Esophagus muscularis mucosa (tissue), 4 donors: Measurements from ENCODE around the gene EAF1. TPM values are rescaled to one million over a fixed set of nuclear protein-coding genes. Genes with fewer than 3 reads are reported as not detected.

Source experiments
- DNase-seq: peaks from one replicate; pipeline ENCODE4 v3.0.0-alpha.2; 2017; ENCODE audit errors: extremely low spot score
- H3K27ac ChIP-seq, 4 donors: fragments of 200-600 bp; sonication (generic); replicated peaks in 1 of 4; 1 replicate in 3 of 4; 2 replicates in 1 of 4; pipeline ENCODE4 v1.5.1; 2016 to 2019; ENCODE audit warnings: mild to moderate bottlenecking in 1 of 4
- H3K27me3 ChIP-seq, 4 donors: fragments of 200-600 bp; sonication (generic); one replicate each; pipeline versions ENCODE4 v1.5.1 to v1.6.0; 2016 to 2019
- H3K36me3 ChIP-seq, 4 donors: fragments of 200-600 bp; sonication (generic); one replicate each; pipeline ENCODE4 v1.5.1; 2016 to 2019
- H3K4me1 ChIP-seq, 4 donors: fragments of 200-600 bp; sonication (generic); one replicate each; pipeline ENCODE4 v1.5.1; 2016 to 2019
- H3K4me3 ChIP-seq, 4 donors: fragments of 200-600 bp; sonication (generic); 1 replicate in 2 of 4; 2 replicates in 2 of 4; pipeline ENCODE4 v1.5.1; 2016 to 2019; ENCODE audit warnings: mild to moderate bottlenecking in 4 of 4, moderate library complexity in 1 of 4
- H3K9me3 ChIP-seq, 4 donors: fragments of 200-600 bp; sonication (generic); 1 replicate in 3 of 4; 2 replicates in 1 of 4; pipeline ENCODE4 v1.5.1; 2016 to 2019
- EP300 ChIP-seq: sonication (generic); formaldehyde crosslinking; IDR thresholded peaks from one replicate; pipeline ENCODE4 v1.6.1; 2017; ENCODE audit warnings: antibody characterized with exemption
- POLR2A ChIP-seq: fragments of 450-650 bp; IDR thresholded peaks from one replicate; pipeline ENCODE4 v1.6.1; 2017; ENCODE audit warnings: antibody characterized with exemption, moderate library complexity, mild to moderate bottlenecking, low read depth
- POLR2AphosphoS5 ChIP-seq, 2 donors: sonication (generic); formaldehyde crosslinking; IDR thresholded peaks; one replicate each; pipeline ENCODE4 v1.6.1; 2017; ENCODE audit warnings: antibody characterized with exemption in 2 of 2
- WGBS: methylation state at CpG from one replicate; pipeline ENCODE4 v1.1.5; 2018; 5-methylcytosine and 5-hydroxymethylcytosine counted together
- intact Hi-C: fragments of 100-400 bp; cut with DNase I; formaldehyde crosslinking; loops from one replicate; pipeline ENCODE4 v1.15.1; 2023
- total RNA-seq, 4 donors: library from RNA; depleted of rRNA; stranded (reverse); fragments of >200 nt; gene quantifications; one replicate each; pipeline versions ENCODE4 v1.1.0 to v1.2.1, GENCODE V29; 2016
- TF ChIP-seq, protein P1 (sequence below), 3 experiments: fragments of 200-600 bp in 2 of 3; fragments of 450-650 bp in 1 of 3; sonication (generic) in 2 of 3; IDR thresholded peaks; one replicate each; pipeline ENCODE4 v1.5.1; 2017 to 2019; ENCODE audit warnings: antibody characterized with exemption in 3 of 3, mild to moderate bottlenecking in 2 of 3, moderate library complexity in 1 of 3

EAF1 gene
- total RNA-seq, 4 donors from 2014 or later, result 12.0 to 21.7 (median 15.4) TPM

DNA sequence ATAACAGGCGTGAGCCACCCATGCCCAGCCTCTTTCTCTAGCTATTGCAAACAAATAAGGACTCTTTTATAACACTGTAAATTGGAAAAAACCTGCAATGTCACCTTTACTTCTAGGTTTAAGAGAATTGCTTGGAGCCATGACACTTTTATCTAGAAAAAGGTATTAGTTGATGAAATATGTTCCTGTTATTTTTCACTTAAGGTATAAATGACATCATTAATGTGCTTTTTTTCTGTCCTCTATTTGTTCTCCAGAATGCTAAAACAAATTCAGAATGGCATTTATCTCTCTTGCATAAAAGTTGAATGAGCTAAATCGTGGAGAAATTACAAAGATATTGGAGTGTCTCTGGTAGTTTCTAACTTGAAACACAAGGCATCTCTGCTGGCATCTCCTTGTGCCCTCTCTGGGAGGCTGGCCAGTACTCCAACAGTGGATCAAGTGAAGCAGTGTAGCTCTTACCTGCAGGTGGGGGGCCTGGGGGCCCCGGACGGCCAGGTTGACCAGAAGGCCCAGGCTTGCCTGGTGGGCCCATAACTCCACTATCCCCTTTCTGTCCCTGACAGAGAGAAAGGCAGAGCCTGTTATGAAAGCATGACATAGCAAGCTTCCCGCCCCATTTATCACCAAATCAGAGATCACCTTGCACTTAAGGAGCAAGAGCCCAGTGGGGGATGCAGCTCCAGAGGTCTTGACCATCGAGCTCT, 38.6 kb downstream of the EAF1 start:
- no peaks in the 10 kb centered on the region for H3K27me3 ChIP-seq
- WGBS, result 82% methylated on average over 5 of the region's 6 CpGs
- H3K9me3 ChIP-seq, result no peaks in the 10 kb centered on the region
- TF ChIP-seq POLR2AphosphoS5 (IDR thresholded peaks at IDR 0.05) (no peak), POLR2A (no peak), EP300 (no peak)
- TF ChIP-seq, protein P1, sequence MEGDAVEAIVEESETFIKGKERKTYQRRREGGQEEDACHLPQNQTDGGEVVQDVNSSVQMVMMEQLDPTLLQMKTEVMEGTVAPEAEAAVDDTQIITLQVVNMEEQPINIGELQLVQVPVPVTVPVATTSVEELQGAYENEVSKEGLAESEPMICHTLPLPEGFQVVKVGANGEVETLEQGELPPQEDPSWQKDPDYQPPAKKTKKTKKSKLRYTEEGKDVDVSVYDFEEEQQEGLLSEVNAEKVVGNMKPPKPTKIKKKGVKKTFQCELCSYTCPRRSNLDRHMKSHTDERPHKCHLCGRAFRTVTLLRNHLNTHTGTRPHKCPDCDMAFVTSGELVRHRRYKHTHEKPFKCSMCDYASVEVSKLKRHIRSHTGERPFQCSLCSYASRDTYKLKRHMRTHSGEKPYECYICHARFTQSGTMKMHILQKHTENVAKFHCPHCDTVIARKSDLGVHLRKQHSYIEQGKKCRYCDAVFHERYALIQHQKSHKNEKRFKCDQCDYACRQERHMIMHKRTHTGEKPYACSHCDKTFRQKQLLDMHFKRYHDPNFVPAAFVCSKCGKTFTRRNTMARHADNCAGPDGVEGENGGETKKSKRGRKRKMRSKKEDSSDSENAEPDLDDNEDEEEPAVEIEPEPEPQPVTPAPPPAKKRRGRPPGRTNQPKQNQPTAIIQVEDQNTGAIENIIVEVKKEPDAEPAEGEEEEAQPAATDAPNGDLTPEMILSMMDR (IDR thresholded peaks at IDR 0.05), result no peak
- intact Hi-C loops, result no loop called here
- H3K4me1 ChIP-seq, result no peaks in the 10 kb centered on the region
- no peak overlapping the region for H3K4me3 ChIP-seq
- DNase-seq, result no peak
- peaks cover 0 to 9% (median 3%) of the 10 kb centered on the region in 4 donors for H3K36me3 ChIP-seq
- H3K27ac ChIP-seq, result no peak overlapping the region

DNA sequence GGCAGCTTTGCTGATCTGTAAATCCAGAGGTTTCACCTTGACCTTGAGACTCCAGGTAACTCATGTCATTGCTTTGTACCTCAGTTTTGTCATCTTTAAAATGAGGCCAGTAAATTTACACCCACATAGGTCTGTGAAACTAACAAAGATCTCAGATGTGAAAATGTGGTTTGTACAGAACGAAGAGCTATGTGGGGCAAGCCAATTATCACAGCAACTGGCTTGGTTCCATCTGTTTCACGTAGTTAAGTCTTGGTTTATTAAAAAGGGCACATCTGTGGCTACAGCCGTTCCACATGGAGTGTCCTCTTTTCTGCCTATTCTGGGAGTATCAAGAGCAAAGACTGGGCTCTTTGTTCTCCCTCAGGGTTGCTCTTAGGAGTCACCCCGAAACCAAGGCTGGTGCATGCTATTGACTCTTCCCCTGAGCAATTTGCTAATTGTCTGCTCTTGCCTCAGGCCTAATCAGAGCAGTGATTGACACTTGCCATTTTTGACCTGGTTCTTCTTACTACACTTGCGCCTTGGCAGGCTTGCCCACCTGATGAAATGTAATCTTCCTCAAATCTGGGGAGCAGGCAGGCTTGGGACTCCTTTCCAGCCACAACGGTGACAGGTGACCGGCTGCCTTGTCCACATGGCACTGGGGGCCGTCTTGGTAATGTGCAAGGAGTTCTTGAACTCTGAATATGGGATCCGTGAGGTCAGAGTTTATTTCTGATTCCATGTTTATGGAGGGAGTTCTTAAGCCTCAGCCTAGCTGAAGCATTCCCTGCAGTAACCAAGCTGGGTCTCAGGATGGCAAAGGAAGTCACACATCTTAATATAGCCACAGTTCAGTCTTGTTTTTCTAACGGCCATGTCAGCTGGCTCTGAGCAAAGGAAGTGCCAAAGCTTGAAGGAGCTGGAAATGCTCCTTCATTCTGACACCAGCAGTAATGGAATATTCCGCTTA, 40.1 kb downstream of the EAF1 start:
- H3K4me1 ChIP-seq, result no peaks in the 10 kb centered on the region
- no peak overlapping the region for H3K4me3 ChIP-seq
- peaks cover 0 to 9% (median 3%) of the 10 kb centered on the region in 4 donors for H3K36me3 ChIP-seq
- no peak for DNase-seq
- no peak overlapping the region for H3K27ac ChIP-seq
- intact Hi-C loops, result no loop called here
- H3K9me3 ChIP-seq, result no peaks in the 10 kb centered on the region
- TF ChIP-seq POLR2AphosphoS5 (IDR thresholded peaks at IDR 0.05) (no peak), EP300 (no peak), POLR2A (no peak)
- TF ChIP-seq, protein P1 (IDR thresholded peaks at IDR 0.05), result no peak
- 85% methylated on average over 11 of the region's 11 CpGs for WGBS
- no peaks in the 10 kb centered on the region for H3K27me3 ChIP-seq

DNA sequence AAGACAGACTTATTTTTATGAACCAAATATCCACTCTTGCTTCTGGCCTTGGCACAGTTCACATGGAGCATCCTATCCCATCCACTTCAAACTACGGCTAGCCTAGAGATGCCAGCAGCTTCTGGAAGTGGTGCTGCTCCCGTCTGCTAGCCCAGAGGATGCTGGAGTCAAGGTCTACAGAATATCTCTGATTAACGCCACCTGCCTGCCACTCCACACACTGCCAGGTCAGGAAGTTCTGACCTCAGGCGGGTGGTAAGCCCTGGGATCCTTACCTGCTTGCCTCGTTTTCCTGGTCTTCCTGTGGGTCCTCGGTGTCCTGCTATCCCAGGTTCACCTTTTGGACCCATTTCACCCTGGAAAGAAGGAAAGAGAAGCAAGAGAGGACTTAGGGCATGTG, 42.9 kb downstream of the EAF1 start:
- intact Hi-C loops, result no loop called here
- H3K4me3 ChIP-seq, result no peak overlapping the region
- TF ChIP-seq POLR2AphosphoS5 (IDR thresholded peaks at IDR 0.05), result no peak
- TF ChIP-seq, protein P1 (IDR thresholded peaks at IDR 0.05), result no peak
- no peak for TF ChIP-seq POLR2A
- no peak for TF ChIP-seq EP300
- H3K27me3 ChIP-seq, result no peaks in the 10 kb centered on the region
- H3K4me1 ChIP-seq, result no peaks in the 10 kb centered on the region
- no peak overlapping the region for H3K27ac ChIP-seq
- no peak for DNase-seq
- WGBS, result 93% methylated on average over 6 of the region's 6 CpGs
- peaks cover 0 to 2% (median 0%) of the 10 kb centered on the region in 4 donors for H3K36me3 ChIP-seq
- no peaks in the 10 kb centered on the region for H3K9me3 ChIP-seq

DNA sequence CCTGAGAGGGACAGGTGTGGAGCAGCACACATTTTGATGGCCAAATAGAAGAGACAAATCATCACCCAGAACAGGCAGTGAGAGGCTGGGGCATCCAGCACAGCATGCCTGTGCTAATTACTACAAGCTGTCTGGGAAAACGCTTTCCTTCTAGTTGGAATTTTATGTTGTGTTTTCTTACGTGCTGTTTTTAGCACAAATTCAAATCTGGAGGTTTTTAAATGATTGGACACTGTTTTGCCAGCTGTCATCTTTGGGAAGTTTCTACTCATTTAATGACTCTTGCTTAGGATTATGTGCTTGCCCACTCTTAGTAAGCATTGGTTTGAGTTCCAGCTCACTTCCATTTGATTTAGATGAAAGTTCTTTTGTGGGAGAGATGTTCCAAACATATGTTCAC, 43.5 kb downstream of the EAF1 start:
- intact Hi-C loops, result no loop called here
- WGBS, result 97% methylated on average over 2 of the region's 2 CpGs
- no peak for DNase-seq
- peaks cover 0 to 2% (median 0%) of the 10 kb centered on the region in 4 donors for H3K36me3 ChIP-seq
- TF ChIP-seq POLR2A (no peak), POLR2AphosphoS5 (IDR thresholded peaks at IDR 0.05) (no peak)
- H3K4me1 ChIP-seq, result no peaks in the 10 kb centered on the region
- H3K27ac ChIP-seq, result no peak overlapping the region
- no peaks in the 10 kb centered on the region for H3K27me3 ChIP-seq
- no peaks in the 10 kb centered on the region for H3K9me3 ChIP-seq
- no peak overlapping the region for H3K4me3 ChIP-seq

DNA sequence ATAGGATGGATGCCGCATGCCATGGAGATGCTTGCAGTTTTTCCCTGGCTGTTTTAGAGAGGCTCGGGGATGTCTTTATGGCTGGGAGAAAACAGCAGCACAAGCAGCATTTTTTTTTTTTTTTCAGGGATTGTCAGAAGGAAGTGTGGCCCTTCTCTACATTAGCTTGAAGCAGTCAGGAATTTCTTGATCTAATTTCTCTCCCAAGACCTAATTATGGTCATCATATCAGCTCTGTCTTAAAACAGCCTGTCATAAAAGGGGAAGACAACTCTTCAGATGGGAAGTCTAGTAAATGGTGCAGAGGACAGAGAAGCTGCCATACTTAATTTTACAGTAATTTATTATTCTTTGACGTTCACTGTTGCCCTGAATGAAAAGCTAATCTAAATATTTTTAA, 44.5 kb downstream of the EAF1 start:
- H3K27me3 ChIP-seq, result no peaks in the 10 kb centered on the region
- no peak overlapping the region for H3K27ac ChIP-seq
- H3K9me3 ChIP-seq, result no peaks in the 10 kb centered on the region
- H3K4me3 ChIP-seq, result no peak overlapping the region
- TF ChIP-seq EP300 (no peak), POLR2A (no peak), POLR2AphosphoS5 (IDR thresholded peaks at IDR 0.05) (no peak)
- TF ChIP-seq, protein P1 (IDR thresholded peaks at IDR 0.05), result no peak
- H3K36me3 ChIP-seq, result peaks cover 0 to 2% (median 0%) of the 10 kb centered on the region in 4 donors
- no peak for DNase-seq
- intact Hi-C loops, result no loop called here
- no peaks in the 10 kb centered on the region for H3K4me1 ChIP-seq
- 85% methylated on average over 3 of the region's 3 CpGs for WGBS
